GM23248 (cell line): ENCODE data around the gene TPCN2.

Source experiments
- EZH2 ChIP-seq: fragments of 200-600 bp; sonication (generic); IDR thresholded peaks from 2 replicates; pipeline ENCODE4 v1.6.1; 2018; ENCODE audit warnings: antibody characterized with exemption, mild to moderate bottlenecking; ENCODE audit not compliant: insufficient read depth, poor library complexity, severe bottlenecking
- EZH2phosphoT487 ChIP-seq: fragments of 200-600 bp; sonication (generic); IDR thresholded peaks from 2 replicates; pipeline ENCODE4 v1.6.1; 2018; ENCODE audit warnings: antibody characterized with exemption, moderate library complexity, mild to moderate bottlenecking, low read depth; ENCODE audit not compliant: insufficient read depth

- TF ChIP-seq EZH2 (no peak), EZH2phosphoT487 (no peak)
These were observed 118.6 kb downstream of the TPCN2 start for GRCh38 chr11:69167130-69167915.
